HEK293T (cell line): ENCODE data around the gene ARHGEF7.

ENCODE experiments used
- CTCF ChIA-PET: fragments of 350-600 bp; formaldehyde crosslinking; extraction: SDS; loops from one replicate; lab custom pipeline; 2021; ENCODE audit warnings: antibody characterized with exemption, inconsistent platforms; lab: Yijun Ruan, JAX
- POLR2A ChIA-PET: fragments of 350-600 bp; formaldehyde crosslinking; extraction: SDS; loops from one replicate; lab custom pipeline; 2020; ENCODE audit warnings: antibody characterized with exemption, inconsistent platforms; lab: Yijun Ruan, JAX
- DNase-seq: peaks from one replicate; pipeline ENCODE4 v3.0.0; 2012; ENCODE audit warnings: mixed read lengths; ENCODE audit errors: extremely low spot score
- ARNT ChIP-seq: fragments of 450-650 bp; IDR thresholded peaks from 2 replicates; pipeline ENCODE4 v1.6.1; 2017; ENCODE audit warnings: mild to moderate bottlenecking
- BHLHE40 ChIP-seq: fragments of 450-650 bp; IDR thresholded peaks from 2 replicates; pipeline ENCODE4 v1.6.1; 2016; ENCODE audit warnings: mild to moderate bottlenecking, moderate library complexity, borderline replicate concordance
- CTBP1 ChIP-seq: fragments of 450-650 bp; IDR thresholded peaks from 2 replicates; pipeline ENCODE4 v1.6.1; 2016; ENCODE audit warnings: borderline replicate concordance
- ELF4 ChIP-seq: fragments of 450-650 bp; IDR thresholded peaks from 2 replicates; pipeline ENCODE4 v1.6.1; 2017; ENCODE audit warnings: antibody characterized with exemption
- FOXA1 ChIP-seq: fragments of 450-650 bp; IDR thresholded peaks from 2 replicates; pipeline ENCODE4 v1.6.1; 2016; ENCODE audit warnings: mild to moderate bottlenecking
- FOXK2 ChIP-seq: fragments of 450-650 bp; IDR thresholded peaks from 2 replicates; pipeline ENCODE4 v1.6.1; 2016; ENCODE audit warnings: mild to moderate bottlenecking
- FOXM1 ChIP-seq: fragments of 450-650 bp; IDR thresholded peaks from 2 replicates; pipeline ENCODE4 v1.6.1; 2017; ENCODE audit warnings: mild to moderate bottlenecking, borderline replicate concordance
- HDGF ChIP-seq: fragments of 450-650 bp; IDR thresholded peaks from 2 replicates; pipeline ENCODE4 v1.6.1; 2017; ENCODE audit warnings: antibody characterized with exemption, borderline replicate concordance
- L3MBTL2 ChIP-seq: fragments of 450-650 bp; conservative IDR thresholded peaks from 2 replicates; pipeline ENCODE4 v1.6.1; 2016; ENCODE audit warnings: mild to moderate bottlenecking
- LEF1 ChIP-seq: fragments of 450-650 bp; IDR thresholded peaks from 2 replicates; pipeline ENCODE4 v1.6.1; 2017; ENCODE audit warnings: mild to moderate bottlenecking, borderline replicate concordance
- NFRKB ChIP-seq: fragments of 450-650 bp; IDR thresholded peaks from 2 replicates; pipeline ENCODE4 v1.6.1; 2016; ENCODE audit warnings: mild to moderate bottlenecking, moderate library complexity
- PKNOX1 ChIP-seq: fragments of 450-650 bp; IDR thresholded peaks from 2 replicates; pipeline ENCODE4 v1.6.1; 2016
- SP1 ChIP-seq: fragments of 450-650 bp; IDR thresholded peaks from 2 replicates; pipeline ENCODE4 v1.6.1; 2017
- SUZ12 ChIP-seq: fragments of 450-650 bp; IDR thresholded peaks from 2 replicates; pipeline ENCODE4 v1.6.1; 2016; ENCODE audit warnings: mild to moderate bottlenecking
- TARDBP ChIP-seq: fragments of 450-650 bp; IDR thresholded peaks from 2 replicates; pipeline ENCODE4 v1.6.1; 2016
- ZNF384 ChIP-seq: fragments of 450-650 bp; IDR thresholded peaks from 2 replicates; pipeline ENCODE4 v1.6.1; 2016

The ARHGEF7 gene

GRCh38 chr13:111335298-111335697 lies 220.2 kb downstream of the ARHGEF7 start:
- TF ChIP-seq LEF1: no peak
- no peak for TF ChIP-seq NFRKB
- TF ChIP-seq FOXA1: no peak
- TF ChIP-seq L3MBTL2: no peak
- TF ChIP-seq SUZ12: no peak
- no peak for TF ChIP-seq TARDBP
- no peak for TF ChIP-seq ARNT
- TF ChIP-seq PKNOX1: no peak
- TF ChIP-seq FOXK2: no peak
- TF ChIP-seq HDGF: no peak
- TF ChIP-seq CTBP1: no peak
- no peak for TF ChIP-seq ELF4
- ChIA-PET POLR2A (no interaction called here), CTCF (no interaction called here)
- no peak for DNase-seq

GRCh38 chr13:111336666-111337065 lies 221.6 kb downstream of the ARHGEF7 start:
- CTCF ChIA-PET: no interaction called here

GRCh38 chr13:111337206-111337605 lies 222.1 kb downstream of the ARHGEF7 start:
- POLR2A ChIA-PET: no interaction called here
- TF ChIP-seq NFRKB (no peak), FOXK2 (no peak), HDGF (no peak), ARNT (no peak), SUZ12 (no peak), ZNF384 (no peak), FOXM1 (no peak), BHLHE40 (no peak), CTBP1 (no peak), LEF1 (no peak), TARDBP (no peak), PKNOX1 (no peak), ELF4 (no peak), L3MBTL2 (no peak), SP1 (no peak), FOXA1 (no peak)
- DNase-seq: no peak
- CTCF ChIA-PET: no interaction called here

More at GRCh38 chr13:111336666-111337065, 221.6 kb downstream of the ARHGEF7 start:
- POLR2A ChIA-PET: no interaction called here
- TF ChIP-seq ELF4: no peak
- no peak for TF ChIP-seq LEF1
- no peak for TF ChIP-seq FOXK2
- TF ChIP-seq PKNOX1: no peak
- no peak for TF ChIP-seq SUZ12
- no peak for TF ChIP-seq FOXA1
- TF ChIP-seq L3MBTL2: no peak
- no peak for TF ChIP-seq SP1
- no peak for TF ChIP-seq TARDBP
- TF ChIP-seq FOXM1: no peak
- no peak for TF ChIP-seq CTBP1
- no peak for TF ChIP-seq BHLHE40
- no peak for TF ChIP-seq NFRKB
- TF ChIP-seq HDGF: no peak
- TF ChIP-seq ARNT: no peak
- no peak for TF ChIP-seq ZNF384
- no peak for DNase-seq

DNA sequence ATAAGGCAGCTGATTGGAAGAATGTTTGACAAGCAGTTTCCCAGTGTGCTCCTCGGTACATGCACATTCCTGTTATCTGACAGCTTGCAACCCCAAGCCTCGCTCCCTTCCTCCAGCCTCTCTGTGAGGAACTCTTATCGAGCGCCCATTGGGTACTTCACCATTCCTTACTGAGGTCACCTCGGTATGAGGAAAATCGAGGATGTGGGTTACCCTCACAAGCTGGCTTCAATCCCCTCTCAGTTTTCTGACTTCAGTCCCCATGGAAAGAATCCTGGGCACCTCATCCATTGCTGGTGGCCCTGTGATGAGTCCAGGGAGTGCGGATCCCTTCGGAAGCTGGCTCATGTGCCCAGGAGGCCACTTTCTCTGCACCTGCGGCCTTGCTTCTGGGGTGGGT lies 222.6 kb downstream of the ARHGEF7 start:
- TF ChIP-seq FOXA1 (no peak), HDGF (no peak), CTBP1 (no peak), SUZ12 (no peak), TARDBP (no peak), NFRKB (no peak), BHLHE40 (no peak), ARNT (no peak), PKNOX1 (no peak), FOXK2 (no peak), SP1 (no peak), ZNF384 (no peak), L3MBTL2 (no peak), LEF1 (no peak), FOXM1 (no peak), ELF4 (no peak)
- ChIA-PET POLR2A (no interaction called here), CTCF (no interaction called here)
- DNase-seq: no peak

GRCh38 chr13:111338841-111339240 lies 223.7 kb downstream of the ARHGEF7 start:
- no peak for DNase-seq

More at GRCh38 chr13:111338841-111339240, 223.7 kb downstream of the ARHGEF7 start:
- ChIA-PET POLR2A (no interaction called here), CTCF (no interaction called here)
- no peak for TF ChIP-seq LEF1
- TF ChIP-seq ELF4: no peak
- no peak for TF ChIP-seq TARDBP
- TF ChIP-seq PKNOX1: no peak
- TF ChIP-seq FOXM1: no peak
- no peak for TF ChIP-seq ARNT
- no peak for TF ChIP-seq SUZ12
- TF ChIP-seq FOXK2: no peak
- no peak for TF ChIP-seq NFRKB
- no peak for TF ChIP-seq HDGF
- no peak for TF ChIP-seq FOXA1
- no peak for TF ChIP-seq BHLHE40
- TF ChIP-seq ZNF384: no peak
- TF ChIP-seq CTBP1: no peak
- TF ChIP-seq SP1: no peak
